ENCODE data around the gene IRS2.

GRCh38 chr13:109740721-109741120 is 45.7 kb downstream of the IRS2 start:
- no peak for TF ChIP-seq POLR2A (IDR thresholded peaks at IDR 0.05)
- TF ChIP-seq CTCF (IDR thresholded peaks at IDR 0.05): no peak

Measured in body of pancreas (tissue), 4 donors.